SK-N-MC (cell line): Measurements from ENCODE around the gene CYFIP1.

Experiments used
- EZH2 ChIP-seq: fragments of 200-600 bp; sonication (generic); IDR thresholded peaks from one replicate; pipeline ENCODE4 v1.6.1; 2017; ENCODE audit warnings: antibody characterized with exemption
- POLR2AphosphoS5 ChIP-seq: IDR thresholded peaks from 2 replicates; pipeline ENCODE4 v1.6.1; 2012; ENCODE audit warnings: mild to moderate bottlenecking, low read depth, low read length, borderline replicate concordance

DNA sequence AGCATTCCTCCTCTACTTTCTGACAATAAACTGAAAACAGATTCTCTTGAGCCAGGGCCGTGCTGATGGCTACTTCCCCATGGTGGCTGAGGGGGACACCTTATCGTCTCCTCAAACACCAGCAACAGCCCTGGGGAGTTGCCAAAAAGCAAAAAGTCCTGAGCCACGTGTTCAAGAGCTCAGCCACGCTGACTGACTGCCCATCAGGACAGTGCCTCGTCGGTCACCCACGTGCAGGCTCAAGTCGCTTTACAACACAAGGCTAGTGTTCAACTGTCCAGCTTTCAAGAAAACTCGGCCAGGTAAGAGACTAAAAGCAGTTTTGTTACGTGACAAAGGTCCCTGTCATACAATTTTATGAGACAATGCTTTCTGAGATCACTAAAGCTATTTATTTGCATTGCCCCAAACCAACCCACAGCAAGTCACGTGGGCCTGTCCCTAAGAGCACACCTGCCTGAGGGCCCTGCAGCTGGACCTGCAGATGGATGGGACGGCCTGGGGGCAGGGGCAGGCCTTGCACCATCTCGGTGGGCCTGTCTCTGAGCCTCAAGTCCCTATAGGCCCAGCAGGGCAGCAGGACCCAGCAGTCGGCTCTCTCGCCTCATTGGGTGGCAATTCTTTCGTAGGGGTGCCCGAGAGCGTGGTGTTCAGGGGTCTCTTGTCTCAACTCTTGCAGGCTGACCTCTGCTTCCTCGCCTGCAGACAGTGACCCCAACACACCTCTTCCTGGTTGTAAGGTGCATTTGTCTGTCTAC, 99.0 kb downstream of the CYFIP1 start:
- TF ChIP-seq EZH2 (no peak), POLR2AphosphoS5 (no peak)
